Hematopoietic multipotent progenitor cell (in vitro differentiated cells): Measurements from ENCODE around the gene RPGRIP1L. TPM values are rescaled to one million over a fixed set of nuclear protein-coding genes. Genes with fewer than 3 reads are reported as not detected.
A peak's percentile ranks its signal among the peaks of the same experiment; 100 is the strongest.

Experiments
- DNase-seq, 3 donors: peaks; one replicate each; pipeline ENCODE4 v3.0.0-alpha.2; 2011 to 2015; ENCODE audit warnings: low read depth in 2 of 3, low spot score in 2 of 3
- total RNA-seq: library from RNA; depleted of rRNA; stranded (reverse); fragments of >200 nt; gene quantifications from one replicate; pipeline ENCODE4 v1.2.3, GENCODE V29; 2012

RPGRIP1L gene
- 2.2 TPM for total RNA-seq

GRCh38 chr16:53703590-53704444 lies at the start of gene RPGRIP1L, which contains the start of gene FTO:
TSS of gene RPGRIP1L (minus strand) at chr16:53703859. CDS start at chr16:53700723, 3,136 bp downstream.
TSS of gene FTO (plus strand) at chr16:53704156.
- DNase-seq, result peak; percentile 91 to 98 (median 98)

- DNase-seq, result no peak
These were observed 49.8 kb upstream of the RPGRIP1L start for GRCh38 chr16:53753431-53753830.

- DNase-seq, result no peak
These were observed 48.9 kb upstream of the RPGRIP1L start for GRCh38 chr16:53752560-53752959.

GRCh38 chr16:53745753-53746266 lies 42.2 kb upstream of the RPGRIP1L start:
- no peak for DNase-seq

GRCh38 chr16:53745086-53745485 lies 41.4 kb upstream of the RPGRIP1L start:
- DNase-seq, result no peak

- DNase-seq, result no peak
These were observed 40.8 kb upstream of the RPGRIP1L start for GRCh38 chr16:53744449-53744848.

GRCh38 chr16:53743149-53743566 lies 39.5 kb upstream of the RPGRIP1L start:
- peak in 2 of 3 donors; percentile 5 to 18 for DNase-seq

- no peak for DNase-seq
These were observed 37.9 kb upstream of the RPGRIP1L start for GRCh38 chr16:53741546-53741945.

- DNase-seq, result no peak
These were observed 37.4 kb upstream of the RPGRIP1L start for GRCh38 chr16:53740933-53741531.

GRCh38 chr16:53740476-53740875 lies 36.8 kb upstream of the RPGRIP1L start:
- DNase-seq, result no peak

- DNase-seq, result no peak
These were observed 33.9 kb upstream of the RPGRIP1L start for GRCh38 chr16:53737552-53737951.

- no peak for DNase-seq
These were observed 32.6 kb upstream of the RPGRIP1L start for GRCh38 chr16:53736297-53736696.

GRCh38 chr16:53734908-53735307 lies 31.2 kb upstream of the RPGRIP1L start:
- no peak for DNase-seq

GRCh38 chr16:53732296-53732929 lies 28.8 kb upstream of the RPGRIP1L start:
- no peak for DNase-seq

- no peak for DNase-seq
These were observed 27.0 kb upstream of the RPGRIP1L start for GRCh38 chr16:53730693-53731092.

GRCh38 chr16:53726625-53727024 lies 23.0 kb upstream of the RPGRIP1L start:
- no peak for DNase-seq

GRCh38 chr16:53721017-53721416 lies 17.4 kb upstream of the RPGRIP1L start:
- no peak for DNase-seq

- DNase-seq, result no peak
These were observed 13.9 kb upstream of the RPGRIP1L start for GRCh38 chr16:53717577-53717976.

GRCh38 chr16:53715023-53715384 lies 11.3 kb upstream of the RPGRIP1L start:
- DNase-seq, result no peak

- no peak for DNase-seq
These were observed 10.8 kb upstream of the RPGRIP1L start for GRCh38 chr16:53714205-53715022.
